CD4-positive, alpha-beta T cell (primary cell): ENCODE results near the gene KCNMB2. TPM values are rescaled to one million over a fixed set of nuclear protein-coding genes. Genes with fewer than 3 reads are reported as not detected.

Experiments
- ATAC-seq: fragments of 200-7000 bp; cut with Tn5 transposase; one replicate; pipeline ENCODE4 v1.10.0; 2022; ENCODE audit warnings: mild to moderate bottlenecking; ENCODE audit not compliant: poor library complexity
- CTCF ChIA-PET: fragments of 350-600 bp; sonication (Branson Sonifier 250); formaldehyde crosslinking; loops from one replicate; lab custom pipeline; 2021; ENCODE audit warnings: antibody characterized with exemption, inconsistent platforms; lab: Charles Lee
- POLR2A ChIA-PET: fragments of 350-600 bp; sonication (Branson Sonifier 250); formaldehyde crosslinking; loops from one replicate; lab custom pipeline; 2021; ENCODE audit warnings: antibody characterized with exemption, inconsistent platforms; lab: Charles Lee
- DNase-seq, 14 experiments: peaks; one replicate each; pipeline ENCODE4 v3.0.0-alpha.2; 2013 to 2020; ENCODE audit warnings: mixed read lengths in 2 of 14
- H3K27ac ChIP-seq, 2 donors: one replicate each; pipeline versions ENCODE4 v1.5.1 to v1.7.0; 2013; ENCODE audit warnings: low read length in 2 of 2, low read depth in 1 of 2, mild to moderate bottlenecking in 1 of 2
- H3K27me3 ChIP-seq, 2 experiments: 1 replicate in 1 of 2; 2 replicates in 1 of 2; pipeline versions ENCODE4 v1.6.1 to v1.7.0; 2013; ENCODE audit warnings: low read length in 2 of 2, control low read depth in 1 of 2, mild to moderate bottlenecking in 1 of 2, moderate library complexity in 1 of 2; ENCODE audit not compliant: insufficient read depth in 2 of 2, control insufficient read depth in 1 of 2
- H3K36me3 ChIP-seq: one replicate; pipeline ENCODE4 v1.6.1; 2013; ENCODE audit warnings: low read length, control low read depth; ENCODE audit not compliant: insufficient read depth
- H3K4me1 ChIP-seq: one replicate; pipeline ENCODE4 v1.6.1; 2013; ENCODE audit warnings: low read length, control low read depth; ENCODE audit not compliant: insufficient read depth
- H3K4me3 ChIP-seq: one replicate; pipeline ENCODE4 v1.5.1; 2013; ENCODE audit warnings: mild to moderate bottlenecking, low read length, moderate library complexity
- H3K9me3 ChIP-seq, 2 experiments: 1 replicate in 1 of 2; 2 replicates in 1 of 2; pipeline versions ENCODE4 v1.6.1 to v1.7.0; 2013; ENCODE audit warnings: low read length in 2 of 2, mild to moderate bottlenecking in 2 of 2, control low read depth in 1 of 2, moderate library complexity in 1 of 2; ENCODE audit not compliant: control insufficient read depth in 1 of 2, insufficient read depth in 1 of 2
- H3K27ac Mint-ChIP-seq: one replicate; pipeline ENCODE4 v1.8.0; 2020; ENCODE audit warnings: mixed read lengths
- H3K27me3 Mint-ChIP-seq: one replicate; pipeline ENCODE4 v1.8.0; 2021; ENCODE audit warnings: mixed read lengths
- H3K36me3 Mint-ChIP-seq: one replicate; pipeline ENCODE4 v1.8.0; 2021; ENCODE audit warnings: low read depth, mixed read lengths
- H3K4me1 Mint-ChIP-seq: one replicate; pipeline ENCODE4 v1.8.0; 2021; ENCODE audit warnings: low read depth, mixed read lengths
- H3K4me3 Mint-ChIP-seq: one replicate; pipeline ENCODE4 v1.8.0; 2020; ENCODE audit warnings: mild to moderate bottlenecking, mixed read lengths
- H3K9me3 Mint-ChIP-seq: one replicate; pipeline ENCODE4 v1.8.0; 2020; ENCODE audit warnings: mixed read lengths
- CTCF ChIP-seq: fragments of 200-600 bp; IDR thresholded peaks from one replicate; pipeline ENCODE4 v1.8.0; 2022; ENCODE audit warnings: antibody characterized with exemption, mild to moderate bottlenecking
- intact Hi-C, 2 experiments: fragments of 100-400 bp; cut with DNase I in 1 of 2; cut with micrococcal nuclease in 1 of 2; formaldehyde crosslinking; loops; one replicate each; pipeline versions ENCODE4 v1.15.1 to v1.9.0; 2023 to 2025; cut with DNase I, micrococcal nuclease
- polyA plus RNA-seq, 2 donors: library from polyadenylated mRNA; unstranded; fragments of 120-200 nt; gene quantifications; one replicate each; pipeline ENCODE4 v1.2.1, GENCODE V29; 2013
- total RNA-seq, 174 experiments: library from RNA in 2 of 174; stranded (reverse) in 2 of 174; gene quantifications; one replicate each; pipeline ENCODE4 v1.2.3 and lab custom pipeline; 2021 to 2026

Gene KCNMB2
- total RNA-seq (not detected), total RNA-seq (lab: John Stamatoyannopoulos, UW) (0 to 0.10 (median 0) reads per million in 172 experiments)
- not detected for polyA plus RNA-seq (2013, experiment 1 of 2)
- 0.35 TPM for polyA plus RNA-seq (2013, experiment 2 of 2)

DNA sequence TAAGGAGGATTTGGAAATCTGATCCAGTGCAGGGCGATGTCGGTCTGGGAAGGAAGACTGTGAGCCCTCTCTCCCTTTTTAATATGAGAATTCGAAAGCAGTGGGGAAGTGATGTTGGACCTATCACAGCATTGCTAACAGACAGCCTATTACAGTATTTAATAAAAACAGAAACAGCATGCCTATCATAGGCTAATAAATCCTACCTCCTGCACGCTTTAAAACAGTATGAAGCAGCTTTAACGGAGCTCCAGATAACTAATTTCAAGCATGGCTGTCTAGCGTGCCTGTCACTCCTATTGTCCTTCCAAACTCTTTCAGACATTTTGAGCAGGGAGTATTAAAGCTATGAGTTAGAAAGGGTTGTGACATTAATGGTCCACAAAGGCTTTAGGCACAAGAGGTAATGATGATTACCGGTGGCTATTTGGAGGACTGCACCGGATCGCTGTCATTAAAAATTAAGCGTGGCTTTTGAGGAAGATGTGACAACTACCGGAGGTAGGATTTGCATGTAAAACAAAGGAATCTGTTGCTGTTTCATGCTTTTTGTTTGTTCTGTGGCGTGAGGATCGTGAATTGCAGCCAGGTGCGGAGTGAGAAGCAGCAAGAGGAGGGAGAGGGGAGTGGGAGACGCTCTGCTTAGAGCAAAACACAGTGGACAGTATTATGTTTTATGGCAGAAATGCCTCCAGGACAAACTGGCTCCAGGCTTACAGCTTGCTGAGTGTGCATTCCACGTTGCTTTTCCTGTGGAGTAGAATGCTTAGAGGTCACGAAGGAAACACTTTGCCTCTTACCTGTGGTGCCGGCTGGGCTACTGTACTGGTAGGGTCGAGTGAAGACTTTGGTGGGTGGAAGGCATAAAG lies at the start of gene KCNMB2:
TSS of gene KCNMB2 (plus strand) at position 226 of the 869 bp plus-strand sequence.
- no peak within 1 kb of the TSS for H3K27ac Mint-ChIP-seq
- CTCF ChIA-PET: interaction anchor here (0.7 kb wide), 1 partner anchor 15 kb away, joined by 3 read pairs; no protein-coding TSS in a partner anchor
- peaks cover 7% of the 10 kb centered on the region for H3K4me1 Mint-ChIP-seq
- H3K9me3 Mint-ChIP-seq: peaks cover under 1% of the 10 kb centered on the region
- TF ChIP-seq CTCF: no peak
- Histone ChIP-seq H3K9me3 (no peaks in the 10 kb centered on the region), H3K4me1 (peaks cover 3% of the 10 kb centered on the region), H3K27me3 (peaks cover 0 to 3% of the 10 kb centered on the region in 2 experiments), H3K27ac (no peak within 1 kb of the TSS), H3K36me3 (no peaks in the 10 kb centered on the region), H3K4me3 (no peak within 1 kb of the TSS)
- ATAC-seq: no peak
- POLR2A ChIA-PET: no interaction called here
- no peaks in the 10 kb centered on the region for H3K36me3 Mint-ChIP-seq
- intact Hi-C loops: no loop called here
- DNase-seq: no peak
- H3K4me3 Mint-ChIP-seq: no peak within 1 kb of the TSS
- H3K27me3 Mint-ChIP-seq: peaks cover 68% of the 10 kb centered on the region

DNA sequence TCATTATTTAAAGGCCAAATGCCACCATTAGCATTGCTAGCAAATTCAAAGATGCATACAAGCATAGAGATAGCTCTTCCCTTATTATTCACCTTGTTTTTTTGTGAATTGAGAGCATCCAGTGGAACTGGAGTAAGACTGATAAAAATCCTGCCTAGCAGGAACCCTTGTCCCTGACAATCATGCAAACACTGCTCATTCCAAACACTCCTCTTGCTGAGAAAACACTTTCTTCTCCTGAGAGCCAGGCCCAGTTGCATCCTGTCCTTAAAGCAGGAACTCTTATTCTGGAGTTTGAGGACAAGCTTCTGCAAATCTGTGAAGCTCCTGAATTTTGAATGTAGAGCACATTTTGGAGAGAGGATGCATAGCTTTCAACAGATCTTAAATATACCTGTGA lies 49.3 kb upstream of the KCNMB2 start:
- TF ChIP-seq CTCF: no peak
- H3K27ac ChIP-seq: no peak overlapping the region
- no peaks in the 10 kb centered on the region for H3K4me1 ChIP-seq
- H3K4me1 Mint-ChIP-seq: no peaks in the 10 kb centered on the region
- peaks cover 7% of the 10 kb centered on the region for H3K27me3 Mint-ChIP-seq
- no peak overlapping the region for H3K4me3 ChIP-seq
- H3K36me3 Mint-ChIP-seq: no peaks in the 10 kb centered on the region
- no peaks in the 10 kb centered on the region for H3K9me3 Mint-ChIP-seq
- H3K36me3 ChIP-seq: no peaks in the 10 kb centered on the region
- no peaks in the 10 kb centered on the region for H3K27me3 ChIP-seq
- no peak overlapping the region for H3K4me3 Mint-ChIP-seq
- no peaks in the 10 kb centered on the region for H3K9me3 ChIP-seq
- ATAC-seq: no peak
- POLR2A ChIA-PET: no interaction called here
- CTCF ChIA-PET: no interaction called here
- intact Hi-C loops: no loop called here
- H3K27ac Mint-ChIP-seq: no peak overlapping the region
- no peak for DNase-seq

DNA sequence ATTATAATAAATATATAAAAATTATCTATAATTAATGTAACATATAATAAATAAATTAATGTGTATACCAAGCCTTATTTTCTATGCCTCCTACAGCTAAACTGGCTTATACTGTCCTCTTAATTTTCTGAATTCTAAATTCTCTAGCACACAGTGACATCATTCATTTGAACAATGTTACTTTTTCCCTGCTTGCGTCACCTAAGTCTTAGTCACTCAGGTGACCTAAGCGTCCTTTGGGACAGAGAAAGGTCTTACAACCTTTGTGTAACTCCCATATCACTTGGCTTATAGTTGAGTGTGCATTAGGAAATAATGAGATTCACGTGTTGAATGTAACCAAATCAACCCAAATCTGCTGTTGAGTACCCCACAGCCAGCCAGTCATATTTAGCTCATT lies 48.5 kb upstream of the KCNMB2 start:
- Mint-ChIP-seq H3K27me3 (peaks cover 7% of the 10 kb centered on the region), H3K36me3 (no peaks in the 10 kb centered on the region), H3K9me3 (no peaks in the 10 kb centered on the region), H3K4me3 (no peak overlapping the region), H3K27ac (no peak overlapping the region), H3K4me1 (no peaks in the 10 kb centered on the region)
- Histone ChIP-seq H3K36me3 (no peaks in the 10 kb centered on the region), H3K27ac (no peak overlapping the region), H3K4me3 (no peak overlapping the region), H3K27me3 (no peaks in the 10 kb centered on the region), H3K9me3 (no peaks in the 10 kb centered on the region), H3K4me1 (no peaks in the 10 kb centered on the region)
- ChIA-PET CTCF (no interaction called here), POLR2A (no interaction called here)
- intact Hi-C loops: no loop called here
- no peak for DNase-seq
- no peak for ATAC-seq
- TF ChIP-seq CTCF: no peak
